IPS-11a (cell line): Measurements from ENCODE around the gene MSGN1.

Experiments used
- H3K4me3 ChIP-seq: one replicate; pipeline ENCODE4 v1.5.1; 2013; ENCODE audit warnings: low read depth, low read length, control low read depth

Gene MSGN1, protein sequence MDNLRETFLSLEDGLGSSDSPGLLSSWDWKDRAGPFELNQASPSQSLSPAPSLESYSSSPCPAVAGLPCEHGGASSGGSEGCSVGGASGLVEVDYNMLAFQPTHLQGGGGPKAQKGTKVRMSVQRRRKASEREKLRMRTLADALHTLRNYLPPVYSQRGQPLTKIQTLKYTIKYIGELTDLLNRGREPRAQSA

DNA sequence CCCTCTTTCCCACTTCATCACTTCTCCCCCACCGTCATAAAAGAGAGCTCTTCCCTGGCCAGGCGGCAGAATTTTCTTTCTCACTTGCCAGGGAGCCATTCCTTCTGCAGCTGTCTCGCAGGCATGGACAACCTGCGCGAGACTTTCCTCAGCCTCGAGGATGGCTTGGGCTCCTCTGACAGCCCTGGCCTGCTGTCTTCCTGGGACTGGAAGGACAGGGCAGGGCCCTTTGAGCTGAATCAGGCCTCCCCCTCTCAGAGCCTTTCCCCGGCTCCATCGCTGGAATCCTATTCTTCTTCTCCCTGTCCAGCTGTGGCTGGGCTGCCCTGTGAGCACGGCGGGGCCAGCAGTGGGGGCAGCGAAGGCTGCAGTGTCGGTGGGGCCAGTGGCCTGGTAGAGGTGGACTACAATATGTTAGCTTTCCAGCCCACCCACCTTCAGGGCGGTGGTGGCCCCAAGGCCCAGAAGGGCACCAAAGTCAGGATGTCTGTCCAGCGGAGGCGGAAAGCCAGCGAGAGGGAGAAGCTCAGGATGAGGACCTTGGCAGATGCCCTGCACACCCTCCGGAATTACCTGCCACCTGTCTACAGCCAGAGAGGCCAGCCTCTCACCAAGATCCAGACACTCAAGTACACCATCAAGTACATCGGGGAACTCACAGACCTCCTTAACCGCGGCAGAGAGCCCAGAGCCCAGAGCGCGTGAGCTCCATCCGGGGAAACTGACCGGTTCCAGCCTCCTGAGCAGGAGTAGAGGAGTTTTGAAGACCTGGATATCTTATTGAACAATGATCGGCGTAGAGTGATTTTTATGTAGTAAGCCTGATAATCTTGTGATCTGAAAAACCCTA lies at the start of gene MSGN1:
Gene MSGN1, plus strand, starts transcription at position 65 of the 850 bp plus-strand sequence. Its CDS starts 59 bp downstream, at position 124.
- no peak within 1 kb of the TSS for H3K4me3 ChIP-seq

- H3K4me3 ChIP-seq = no peak overlapping the region
Measured at GRCh38 chr2:17768894-17769293, 47.4 kb upstream of the MSGN1 start.

- no peak overlapping the region for H3K4me3 ChIP-seq
Measured at GRCh38 chr2:17771956-17772355, 44.3 kb upstream of the MSGN1 start.

DNA sequence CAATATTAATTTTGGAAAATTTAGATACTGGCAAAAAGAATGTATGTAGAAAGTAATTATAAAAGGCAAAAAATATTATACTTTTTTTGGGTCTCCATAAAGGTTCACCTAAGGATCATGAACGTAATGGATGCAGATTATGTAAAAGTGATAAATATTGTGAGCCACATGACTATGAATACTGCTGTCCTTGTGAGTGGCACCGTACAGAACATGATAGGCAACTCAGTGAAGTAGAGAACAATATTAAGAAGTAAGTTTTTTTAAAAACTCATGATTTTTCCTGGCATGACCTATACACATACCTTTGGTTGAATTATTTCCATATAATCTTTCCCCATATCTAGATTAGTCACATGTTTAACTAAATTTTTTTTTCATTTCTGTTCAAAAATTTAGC lies 43.7 kb upstream of the MSGN1 start:
- H3K4me3 ChIP-seq = no peak overlapping the region

DNA sequence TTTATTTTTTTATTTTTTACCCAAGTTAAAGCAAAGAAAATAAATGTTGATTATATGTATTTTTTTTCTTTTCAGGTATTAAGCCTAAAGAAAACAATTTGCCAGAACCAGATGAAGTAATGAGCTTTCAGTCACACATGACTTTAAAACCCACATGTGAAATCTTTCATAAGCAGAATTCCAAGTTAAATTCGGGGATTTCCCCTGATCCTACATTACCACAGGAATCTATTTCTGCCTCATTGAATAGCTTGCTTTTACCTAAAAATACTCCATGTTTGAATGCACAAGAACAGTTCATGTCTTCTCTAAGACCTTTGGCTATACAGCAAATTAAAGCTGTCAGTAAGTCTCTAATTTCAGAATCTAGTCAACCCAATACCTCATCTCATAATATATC lies 35.7 kb upstream of the MSGN1 start:
- H3K4me3 ChIP-seq = no peak overlapping the region

DNA sequence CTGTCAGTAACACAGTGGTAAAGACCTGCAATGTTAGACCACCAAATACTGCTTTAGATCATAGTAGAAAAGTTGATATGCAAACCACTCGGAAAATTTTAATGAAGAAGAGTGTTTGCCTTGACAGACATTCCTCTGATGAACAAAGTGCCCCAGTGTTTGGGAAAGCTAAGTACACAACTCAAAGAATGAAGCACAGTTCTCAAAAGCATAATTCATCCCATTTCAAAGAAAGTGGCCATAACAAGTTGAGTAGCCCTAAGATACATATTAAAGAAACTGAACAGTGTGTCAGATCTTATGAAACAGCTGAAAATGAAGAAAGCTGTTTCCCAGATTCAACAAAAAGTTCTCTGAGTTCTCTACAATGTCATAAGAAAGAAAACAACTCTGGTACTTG lies 34.8 kb upstream of the MSGN1 start:
- no peak overlapping the region for H3K4me3 ChIP-seq

DNA sequence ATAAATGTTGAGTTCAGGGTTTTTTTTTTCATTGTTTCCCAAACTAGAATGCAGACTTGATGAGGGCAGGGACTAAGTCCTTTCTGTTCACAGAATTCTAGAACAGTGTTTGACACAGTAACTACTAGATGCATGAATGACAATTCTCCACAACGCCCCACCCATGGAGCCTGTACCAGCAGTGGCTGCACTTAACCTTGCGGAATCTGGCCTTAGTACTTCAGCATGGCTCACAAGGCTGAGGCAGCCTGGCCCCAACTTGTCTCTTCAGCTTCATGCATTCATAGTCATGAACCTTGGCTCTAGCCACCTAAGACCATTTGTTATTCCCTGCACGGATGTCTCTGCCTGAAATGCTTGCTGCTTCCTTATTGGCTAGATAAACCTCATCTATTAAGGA lies 29.5 kb upstream of the MSGN1 start:
- H3K4me3 ChIP-seq = no peak overlapping the region

DNA sequence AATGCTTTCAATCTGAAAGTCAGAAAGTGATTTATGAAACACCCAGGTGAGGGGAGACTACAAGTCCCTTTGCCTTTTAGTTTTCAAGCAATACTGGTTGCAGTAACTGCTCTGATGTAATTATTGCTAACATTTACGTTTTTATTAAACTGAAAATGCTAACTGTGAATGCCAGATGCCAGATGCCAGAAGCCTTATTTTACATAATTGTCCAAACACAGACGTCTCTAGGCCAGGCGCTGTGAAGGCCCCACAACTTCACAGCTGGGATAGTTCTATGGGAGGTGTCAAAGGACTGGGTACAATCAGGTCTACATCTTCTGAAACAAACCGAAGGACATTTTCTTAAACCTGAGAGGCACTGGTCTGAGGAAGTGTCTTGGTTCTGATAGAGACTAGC lies 27.5 kb upstream of the MSGN1 start:
- no peak overlapping the region for H3K4me3 ChIP-seq

DNA sequence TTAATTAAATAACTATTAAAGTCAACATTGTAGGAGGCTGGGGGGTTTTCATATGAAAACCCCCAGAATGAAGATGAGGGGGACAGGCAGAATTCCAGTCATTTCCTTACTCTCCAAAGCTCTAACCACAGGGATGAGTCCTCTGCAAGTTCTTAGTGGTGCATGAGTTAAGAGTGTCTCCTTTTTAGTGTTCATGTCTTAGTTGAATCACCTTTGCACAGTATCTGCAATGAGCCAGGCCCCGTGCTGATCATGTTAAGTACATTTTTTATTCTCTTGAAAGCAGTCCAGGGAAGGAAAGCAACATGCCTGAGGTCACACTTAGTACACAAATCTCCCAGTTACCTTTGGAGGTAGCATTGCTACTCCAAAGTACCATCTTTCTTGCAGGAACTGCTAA lies 25.7 kb upstream of the MSGN1 start:
- no peak overlapping the region for H3K4me3 ChIP-seq

DNA sequence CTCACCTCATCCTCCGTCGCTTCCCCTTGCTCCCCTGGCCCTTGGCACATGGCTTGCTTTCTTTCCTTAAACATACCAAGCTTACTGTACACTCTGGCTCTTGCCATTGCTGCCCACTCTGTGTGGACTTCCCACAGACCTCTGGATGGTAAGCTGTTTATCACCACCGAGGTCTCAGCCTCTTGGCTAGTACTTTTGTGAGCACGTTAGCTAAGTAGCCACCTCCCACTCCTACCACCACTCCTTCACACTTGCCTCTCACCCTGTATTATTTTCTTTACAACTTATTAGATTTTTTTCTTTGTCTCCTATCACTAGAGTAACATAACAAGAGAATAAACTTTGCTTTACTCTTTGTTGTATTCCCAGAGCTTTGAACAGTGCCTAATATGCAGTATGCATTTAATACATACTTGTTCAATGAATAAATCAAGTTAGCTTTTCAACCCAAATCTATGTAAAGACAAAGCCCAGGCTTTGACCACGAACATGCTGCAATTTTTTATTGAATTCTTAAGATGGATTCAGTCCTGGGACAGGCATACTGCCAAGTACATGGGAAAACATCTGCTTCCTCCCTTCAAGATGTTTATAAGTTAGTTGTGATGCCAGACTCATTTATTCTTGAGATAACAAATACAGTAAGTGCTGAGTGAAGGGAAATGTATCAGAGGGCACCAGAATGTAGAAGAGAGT lies 25.0 kb upstream of the MSGN1 start:
- no peak overlapping the region for H3K4me3 ChIP-seq

- H3K4me3 ChIP-seq = no peak overlapping the region
Measured at GRCh38 chr2:17791817-17792130, 24.5 kb upstream of the MSGN1 start.

- H3K4me3 ChIP-seq = no peak overlapping the region
Measured at GRCh38 chr2:17792515-17792914, 23.7 kb upstream of the MSGN1 start.

DNA sequence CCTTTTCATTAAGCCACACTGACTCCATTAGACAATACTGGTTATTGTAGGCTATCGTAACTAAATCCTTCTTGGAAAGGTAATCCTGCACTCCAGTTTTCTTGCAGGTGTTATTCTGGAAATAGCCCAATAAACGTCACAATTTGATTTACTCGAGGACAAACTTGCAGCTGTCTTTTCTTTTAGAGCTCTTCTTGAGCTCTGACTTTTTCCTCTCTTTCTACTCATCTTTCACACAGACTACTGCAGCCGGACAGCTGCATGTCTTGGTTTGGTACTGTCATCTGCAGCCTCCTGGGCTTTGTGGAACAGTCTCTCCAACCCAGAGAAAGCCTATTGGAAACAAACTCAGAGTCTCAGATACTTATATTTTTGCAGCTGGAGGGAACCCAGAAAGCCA lies 23.0 kb upstream of the MSGN1 start:
- H3K4me3 ChIP-seq = no peak overlapping the region

- no peak overlapping the region for H3K4me3 ChIP-seq
Measured at GRCh38 chr2:17793803-17794354, 22.4 kb upstream of the MSGN1 start.

GRCh38 chr2:17795309-17795708 lies 21.0 kb upstream of the MSGN1 start:
- H3K4me3 ChIP-seq = no peak overlapping the region

GRCh38 chr2:17798338-17798737 lies 17.9 kb upstream of the MSGN1 start:
- no peak overlapping the region for H3K4me3 ChIP-seq

- no peak overlapping the region for H3K4me3 ChIP-seq
Measured at GRCh38 chr2:17799301-17800120, 16.7 kb upstream of the MSGN1 start.

DNA sequence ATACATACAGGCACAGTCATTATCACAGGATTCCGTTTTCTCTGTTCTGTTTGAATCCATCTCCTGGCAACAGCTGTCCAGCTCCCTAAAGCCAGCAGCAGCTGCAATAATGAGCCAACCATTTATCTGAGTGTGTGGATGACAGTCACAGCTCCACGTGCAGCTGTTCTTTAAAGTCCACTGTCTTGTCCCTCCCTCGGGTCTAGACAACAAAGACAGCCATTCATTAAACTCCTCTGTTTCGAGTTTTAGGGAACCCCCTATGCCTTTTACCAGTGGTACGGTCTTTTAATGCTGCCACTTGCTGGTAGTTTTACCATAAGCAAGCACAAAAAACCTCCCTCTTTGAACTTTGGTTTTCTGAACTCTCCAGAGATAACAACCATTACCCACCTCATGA lies 16.0 kb upstream of the MSGN1 start:
- H3K4me3 ChIP-seq = no peak overlapping the region

- H3K4me3 ChIP-seq = no peak overlapping the region
Measured at GRCh38 chr2:17800693-17801458, 15.4 kb upstream of the MSGN1 start.

GRCh38 chr2:17803497-17803896 lies 12.8 kb upstream of the MSGN1 start:
- no peak overlapping the region for H3K4me3 ChIP-seq
